SK-N-SH (cell line): ENCODE data around the gene MUSK.

Source experiments
- CTCF ChIP-seq: fragments of 200-600 bp; sonication (generic); IDR thresholded peaks from 2 replicates; pipeline ENCODE4 v1.6.1; 2017; ENCODE audit warnings: antibody characterized with exemption, mild to moderate bottlenecking, moderate library complexity
- EP300 ChIP-seq, 2 experiments: IDR thresholded peaks; 2 replicates each; pipeline versions ENCODE4 v1.4.0 to v1.6.1; 2012; ENCODE audit warnings: borderline replicate concordance in 1 of 2, low read depth in 1 of 2, low read length in 1 of 2
- NRF1 ChIP-seq: IDR thresholded peaks from 2 replicates; pipeline ENCODE4 v1.6.1; 2012; ENCODE audit warnings: low read depth, mild to moderate bottlenecking, low read length
- REST ChIP-seq: IDR thresholded peaks from 2 replicates; pipeline ENCODE4 v1.6.1; 2012; ENCODE audit warnings: mild to moderate bottlenecking, low read depth, low read length, moderate library complexity
- TEAD4 ChIP-seq: IDR thresholded peaks from 2 replicates; pipeline ENCODE4 v1.4.0; 2012; ENCODE audit warnings: mild to moderate bottlenecking, borderline replicate concordance; ENCODE audit not compliant: insufficient read depth

- no peak for TF ChIP-seq REST
- TF ChIP-seq TEAD4, result no peak
- TF ChIP-seq CTCF, result no peak
- no peak for TF ChIP-seq EP300 (IDR thresholded peaks at IDR 0.05; ENCODE audit: borderline replicate concordance in 1 of 2, low read depth in 1 of 2, low read length in 1 of 2)
- no peak for TF ChIP-seq NRF1
These were observed 175.5 kb downstream of the MUSK start for GRCh38 chr9:110844121-110844520.
